SK-N-SH treated with all-trans-retinoic acid at 6 μM for 48 hours (cell line): ENCODE results near the gene VPS13C.

Experiments used
- ARNTL ChIP-seq: fragments of 450-650 bp; formaldehyde crosslinking; IDR thresholded peaks from 2 replicates; pipeline ENCODE4 v1.5.0; 2020; ENCODE audit warnings: low read depth, mild to moderate bottlenecking, moderate library complexity, borderline replicate concordance
- CREB5 ChIP-seq: fragments of 250-450 bp; sonication (Bioruptor Pico); IDR thresholded peaks from 2 replicates; pipeline ENCODE4 v1.5.1; 2020; ENCODE audit warnings: low read depth, mild to moderate bottlenecking, moderate library complexity
- CSDC2 ChIP-seq: fragments of 250-450 bp; sonication (Bioruptor Pico); IDR thresholded peaks from 2 replicates; pipeline ENCODE4 v1.5.0; 2020; ENCODE audit warnings: mild to moderate bottlenecking, moderate library complexity
- CSRNP3 ChIP-seq: fragments of 250-450 bp; sonication (Bioruptor Pico); IDR thresholded peaks from 2 replicates; pipeline ENCODE4 v1.5.1; 2021; ENCODE audit warnings: mild to moderate bottlenecking, moderate library complexity
- GLIS3 ChIP-seq: fragments of 250-450 bp; sonication (Bioruptor Pico); IDR thresholded peaks from 2 replicates; pipeline ENCODE4 v1.5.0; 2020; ENCODE audit warnings: mild to moderate bottlenecking, moderate library complexity
- PATZ1 ChIP-seq: fragments of 250-450 bp; sonication (Bioruptor Pico); IDR thresholded peaks from 2 replicates; pipeline ENCODE4 v1.8.0; 2020; ENCODE audit warnings: mild to moderate bottlenecking, moderate library complexity, borderline replicate concordance
- POU6F1 ChIP-seq: fragments of 250-450 bp; sonication (Bioruptor Pico); IDR thresholded peaks from 2 replicates; pipeline ENCODE4 v1.8.0; 2021; ENCODE audit warnings: low read depth, mild to moderate bottlenecking, moderate library complexity, borderline replicate concordance
- RARB ChIP-seq: fragments of 250-450 bp; sonication (Bioruptor Pico); IDR thresholded peaks from 2 replicates; pipeline ENCODE4 v1.8.0; 2021; ENCODE audit warnings: mild to moderate bottlenecking, moderate library complexity
- SNAI2 ChIP-seq: fragments of 250-450 bp; sonication (Bioruptor Pico); IDR thresholded peaks from 2 replicates; pipeline ENCODE4 v1.5.0; 2020; ENCODE audit warnings: mild to moderate bottlenecking, moderate library complexity
- TCF4 ChIP-seq: fragments of 250-450 bp; sonication (Bioruptor Pico); IDR thresholded peaks from 2 replicates; pipeline ENCODE4 v1.8.0; 2021; ENCODE audit warnings: mild to moderate bottlenecking, moderate library complexity, borderline replicate concordance
- TOX ChIP-seq: fragments of 250-450 bp; sonication (Bioruptor Pico); IDR thresholded peaks from 2 replicates; pipeline ENCODE4 v1.8.0; 2021; ENCODE audit warnings: mild to moderate bottlenecking, moderate library complexity, borderline replicate concordance
- ZFP3 ChIP-seq: fragments of 250-450 bp; sonication (Bioruptor Pico); IDR thresholded peaks from 2 replicates; pipeline ENCODE4 v1.5.0; 2020; ENCODE audit warnings: mild to moderate bottlenecking, moderate library complexity
- ZNF565 ChIP-seq: fragments of 450-650 bp; formaldehyde crosslinking; conservative IDR thresholded peaks from 2 replicates; pipeline ENCODE4 v1.5.0; 2020; ENCODE audit warnings: low read depth, mild to moderate bottlenecking, moderate library complexity
- ZNF70 ChIP-seq: fragments of 450-650 bp; formaldehyde crosslinking; IDR thresholded peaks from 2 replicates; pipeline ENCODE4 v1.5.0; 2020; ENCODE audit warnings: mild to moderate bottlenecking, moderate library complexity

- TF ChIP-seq CSRNP3 (CRISPR knock-in tag), result no peak
- TF ChIP-seq TCF4 (CRISPR knock-in tag), result no peak
- no peak for TF ChIP-seq SNAI2
- no peak for TF ChIP-seq RARB (CRISPR knock-in tag)
- TF ChIP-seq ZNF70 (CRISPR knock-in tag), result no peak
- TF ChIP-seq CSDC2, result no peak
- TF ChIP-seq GLIS3, result no peak
- TF ChIP-seq CREB5 (CRISPR knock-in tag), result no peak
- TF ChIP-seq ZFP3, result no peak
- no peak for TF ChIP-seq POU6F1 (CRISPR knock-in tag)
- no peak for TF ChIP-seq PATZ1
- no peak for TF ChIP-seq ARNTL
- TF ChIP-seq TOX (CRISPR knock-in tag), result no peak
- no peak for TF ChIP-seq ZNF565 (CRISPR knock-in tag)
Measured at GRCh38 chr15:61889706-61890105, 170.5 kb downstream of the VPS13C start.
